HG02642 (cell line): ENCODE data around the gene PRDM16.
"Not testable (repeated sequence)": the region's sequence is repeated elsewhere in the genome, so short reads cannot be mapped to it uniquely, and the experiment has no call there.

ENCODE experiments used
- ATAC-seq: cut with Tn5 transposase; IDR thresholded peaks from one replicate; pipeline ENCODE4 v1.9.1; 2021; ENCODE audit warnings: mild to moderate bottlenecking; ENCODE audit not compliant: unreplicated experiment, poor library complexity

PRDM16 gene

DNA sequence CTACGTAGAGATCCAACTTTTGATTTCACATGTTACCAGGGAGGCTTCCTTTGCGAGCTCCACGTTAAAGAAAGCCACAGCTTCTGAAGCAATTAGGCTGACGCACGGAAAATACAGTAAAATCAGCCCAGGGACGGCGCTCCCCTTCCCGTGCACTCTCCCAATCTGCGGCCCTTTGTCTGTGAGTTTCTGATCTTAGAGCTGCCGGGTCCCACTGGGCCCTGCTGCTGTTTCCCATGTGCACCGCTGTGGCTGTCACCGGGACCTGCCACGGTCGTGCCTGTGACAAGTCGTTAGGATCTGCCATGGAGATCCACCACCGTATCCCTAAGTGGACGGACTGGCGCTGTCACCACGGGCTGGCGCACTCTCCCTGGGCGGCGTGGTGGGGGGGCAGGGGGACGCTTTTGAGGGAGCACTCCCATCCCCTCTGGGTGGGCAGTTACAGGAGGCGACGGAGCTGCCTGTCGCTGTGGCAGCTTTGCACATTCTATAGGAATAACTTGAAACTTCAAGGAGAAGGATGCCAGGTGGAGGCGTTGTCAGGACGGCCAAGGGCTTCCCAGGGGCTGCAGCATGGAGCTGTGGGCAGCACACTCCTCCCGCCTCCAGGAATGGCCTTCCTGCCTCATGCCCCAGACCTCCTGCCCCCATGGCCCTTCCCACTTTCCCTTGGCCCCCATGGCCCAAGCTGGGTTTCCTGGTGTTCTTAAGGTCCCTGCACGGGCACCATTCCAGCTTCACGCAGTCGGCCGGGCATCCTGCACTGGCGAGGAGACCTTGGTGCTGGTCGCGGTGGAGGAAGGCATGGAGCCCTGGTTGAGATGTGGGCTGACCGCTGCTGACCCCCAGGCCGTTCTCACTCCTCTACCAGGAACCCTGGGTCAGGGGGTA is 85.1 kb downstream of the PRDM16 start:
- no peak for ATAC-seq

DNA sequence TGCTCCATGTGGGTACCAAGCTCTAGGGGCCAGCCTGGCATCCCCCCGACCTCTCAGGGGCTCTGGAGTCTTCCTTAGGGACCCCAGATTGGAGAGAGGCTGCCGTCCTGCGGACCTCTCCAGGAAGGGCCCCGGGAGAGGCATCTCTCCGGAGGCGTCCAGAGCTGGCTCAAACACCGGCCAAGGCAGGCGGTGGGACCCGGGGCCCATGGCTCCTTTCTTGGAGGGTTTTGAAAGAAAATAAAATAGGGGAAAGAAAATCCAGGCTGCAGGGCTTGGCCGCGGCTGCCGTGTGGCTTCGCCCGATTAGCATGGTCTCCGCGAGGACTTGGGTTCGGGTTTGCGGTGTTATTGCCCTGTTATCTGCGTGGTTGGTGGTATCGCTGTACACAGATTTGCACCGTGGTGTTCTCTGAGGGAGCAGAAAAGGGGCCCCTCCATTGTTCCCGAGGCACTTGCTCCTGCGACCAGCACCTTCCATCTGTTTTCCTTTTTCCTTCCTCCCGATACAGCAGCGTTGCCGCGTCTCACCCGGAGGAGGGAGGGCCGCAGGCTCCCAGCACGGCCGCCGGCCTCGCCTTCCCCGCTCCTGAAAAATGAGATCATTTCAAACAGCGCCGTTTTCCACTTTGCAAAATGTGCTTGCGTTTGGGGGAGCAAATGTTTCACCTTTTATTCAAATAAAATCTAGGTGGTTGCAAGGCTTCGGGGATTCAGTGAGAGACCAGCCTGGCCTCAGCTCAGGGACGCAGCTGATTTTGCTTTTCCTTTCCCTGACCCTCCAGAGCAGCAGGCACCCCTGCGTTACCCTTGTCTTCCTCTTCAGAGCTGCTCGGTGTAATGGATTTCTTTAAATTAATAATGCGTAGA is 86.3 kb downstream of the PRDM16 start:
- no peak for ATAC-seq

DNA sequence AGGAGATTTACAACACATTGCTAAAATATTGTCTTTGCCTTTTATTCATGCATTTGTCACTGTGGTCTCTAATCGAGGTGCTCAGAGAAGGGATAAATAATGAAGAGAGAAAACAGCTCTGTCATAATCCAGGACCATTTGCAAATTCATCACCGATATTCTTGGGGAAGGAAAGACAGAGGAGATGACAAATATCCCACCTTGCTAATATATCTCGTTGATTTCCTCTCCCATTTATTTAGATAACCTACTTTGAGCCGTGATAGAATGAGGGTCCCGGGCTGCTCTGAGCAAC is 86.9 kb downstream of the PRDM16 start:
- no peak for ATAC-seq

DNA sequence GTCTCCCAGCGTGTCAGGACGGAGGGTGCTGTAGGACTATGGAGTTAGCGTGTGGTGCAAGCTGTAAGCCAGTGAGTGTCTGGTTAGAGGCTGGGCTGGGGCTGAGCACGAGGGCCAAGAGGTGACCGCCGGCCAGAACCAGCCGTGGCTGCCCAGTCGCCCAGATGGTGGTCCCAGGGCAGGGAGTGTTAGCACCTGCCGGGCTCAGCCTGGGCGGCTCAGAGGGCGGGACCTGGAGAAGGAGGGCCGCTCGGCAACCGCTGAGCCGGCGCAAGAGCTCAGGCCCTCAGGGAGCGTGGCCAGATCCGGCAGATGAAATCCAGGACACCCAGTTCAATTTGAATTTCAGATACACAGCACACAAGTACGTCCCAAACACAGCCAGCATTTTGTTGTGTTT is 87.9 kb downstream of the PRDM16 start:
- no peak for ATAC-seq

DNA sequence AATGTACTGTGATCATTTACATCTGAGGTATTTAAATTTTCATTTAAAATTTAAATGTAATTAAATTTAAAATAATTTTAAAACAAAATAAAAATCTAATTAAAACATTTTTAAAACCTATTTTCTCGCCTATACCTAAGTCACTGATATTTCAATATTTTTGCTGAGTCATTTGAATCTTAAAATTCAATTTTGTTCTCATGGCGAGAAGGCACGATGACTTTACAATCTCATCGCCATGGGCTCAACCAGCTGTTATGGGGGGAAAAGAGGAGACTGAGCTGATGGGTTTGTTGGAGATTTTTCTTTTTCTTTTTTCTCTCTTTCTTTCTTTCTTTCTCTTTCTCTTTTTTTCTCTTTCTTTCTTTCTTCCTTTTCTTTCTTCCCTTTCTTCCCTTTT is 89.3 kb downstream of the PRDM16 start:
- ATAC-seq, result no peak

DNA sequence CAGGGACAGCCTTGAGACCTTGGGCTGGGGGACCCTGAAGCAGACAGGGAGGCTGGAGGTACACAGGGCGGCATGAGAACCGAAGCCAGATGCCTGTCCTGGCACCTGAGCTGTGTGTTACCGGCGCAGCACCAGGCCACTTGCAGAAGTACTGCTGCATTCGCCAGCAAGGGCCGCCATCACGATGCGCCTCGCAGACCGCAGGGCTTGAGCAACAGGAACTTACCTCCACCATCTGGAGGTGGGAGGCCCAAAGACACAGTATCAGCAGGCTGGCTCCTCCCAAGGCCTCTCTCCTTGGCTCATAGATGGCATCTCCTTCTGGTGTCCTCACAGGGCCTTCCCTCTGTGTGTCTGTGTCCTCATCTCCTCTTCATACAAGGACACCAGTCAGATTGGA is 90.1 kb downstream of the PRDM16 start:
- ATAC-seq, result no peak

DNA sequence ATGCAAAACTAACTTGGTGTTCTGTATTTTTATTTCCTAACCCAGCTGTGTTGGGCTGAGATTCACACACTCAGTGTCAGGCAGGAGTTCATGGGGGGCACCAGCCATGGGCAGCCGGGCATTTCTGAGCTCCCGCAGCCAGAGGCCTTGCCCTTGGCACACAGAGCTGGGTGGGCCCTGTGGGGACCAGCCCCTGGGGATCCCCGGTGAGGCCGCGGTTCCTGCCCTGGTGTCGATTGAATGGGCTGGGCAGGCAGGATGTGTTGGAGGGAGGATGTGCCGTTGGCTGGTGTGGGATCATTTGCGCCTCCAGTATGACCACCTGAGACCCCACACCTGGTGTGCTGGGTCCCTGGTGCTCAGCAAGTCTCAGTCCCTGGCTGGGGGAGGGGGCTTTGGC is 91.0 kb downstream of the PRDM16 start:
- ATAC-seq, result no peak

DNA sequence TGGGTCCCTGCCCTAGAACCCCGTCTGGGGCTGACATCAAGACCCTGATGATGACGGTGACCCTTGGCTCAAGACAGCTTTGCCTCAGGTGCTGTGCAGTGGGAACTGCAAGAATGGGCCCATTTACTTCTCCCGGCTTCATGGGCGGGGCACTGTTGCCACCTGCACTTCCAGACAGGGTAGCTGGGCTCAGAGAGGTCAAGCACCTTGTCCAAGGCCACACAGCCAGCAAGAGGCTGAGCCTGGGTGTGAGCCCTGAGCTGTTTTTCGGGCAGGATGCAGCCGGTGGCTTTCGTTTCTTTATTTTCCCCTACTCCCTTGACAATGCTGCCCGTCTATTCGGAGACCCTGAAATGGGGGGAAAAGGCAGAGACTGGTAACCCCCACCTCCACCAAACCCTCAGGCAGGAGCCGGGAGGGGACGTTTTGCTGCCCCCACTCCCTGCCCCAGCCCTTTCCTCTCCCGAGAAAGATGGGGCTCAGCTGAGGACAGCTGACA is 91.7 kb downstream of the PRDM16 start:
- no peak for ATAC-seq

DNA sequence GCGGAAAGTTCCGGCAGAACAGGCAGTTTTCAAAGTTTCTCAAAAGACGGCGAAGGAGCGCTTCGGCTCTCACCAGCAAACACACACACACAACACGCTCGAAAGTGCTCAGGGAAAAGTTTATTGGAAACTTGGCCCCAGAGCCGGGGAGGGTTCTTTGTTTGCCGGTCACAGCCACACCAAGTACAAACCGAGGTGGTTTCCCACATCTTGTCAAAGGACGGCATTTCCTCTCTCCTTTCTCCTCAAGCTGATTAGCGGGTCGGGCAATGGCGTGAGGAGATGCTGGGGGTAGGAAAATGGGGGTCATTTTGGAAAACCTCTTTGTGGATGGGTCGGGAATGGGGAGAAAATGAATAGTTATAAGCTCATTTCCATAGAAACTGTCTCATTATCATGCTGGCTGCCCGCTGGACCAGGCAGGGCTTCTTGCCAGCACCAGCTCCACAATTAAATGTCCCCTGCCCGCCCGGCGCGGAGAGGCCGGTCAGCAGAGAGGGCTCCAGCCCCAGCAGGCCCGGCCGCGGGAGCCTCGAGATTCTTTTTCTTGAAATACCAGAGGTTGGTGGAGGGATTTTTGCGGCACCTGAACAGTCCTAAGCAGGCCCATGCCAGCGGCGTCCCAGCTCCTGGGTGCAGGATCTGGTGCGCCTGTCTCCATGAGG is 92.3 kb downstream of the PRDM16 start:
- no peak for ATAC-seq

DNA sequence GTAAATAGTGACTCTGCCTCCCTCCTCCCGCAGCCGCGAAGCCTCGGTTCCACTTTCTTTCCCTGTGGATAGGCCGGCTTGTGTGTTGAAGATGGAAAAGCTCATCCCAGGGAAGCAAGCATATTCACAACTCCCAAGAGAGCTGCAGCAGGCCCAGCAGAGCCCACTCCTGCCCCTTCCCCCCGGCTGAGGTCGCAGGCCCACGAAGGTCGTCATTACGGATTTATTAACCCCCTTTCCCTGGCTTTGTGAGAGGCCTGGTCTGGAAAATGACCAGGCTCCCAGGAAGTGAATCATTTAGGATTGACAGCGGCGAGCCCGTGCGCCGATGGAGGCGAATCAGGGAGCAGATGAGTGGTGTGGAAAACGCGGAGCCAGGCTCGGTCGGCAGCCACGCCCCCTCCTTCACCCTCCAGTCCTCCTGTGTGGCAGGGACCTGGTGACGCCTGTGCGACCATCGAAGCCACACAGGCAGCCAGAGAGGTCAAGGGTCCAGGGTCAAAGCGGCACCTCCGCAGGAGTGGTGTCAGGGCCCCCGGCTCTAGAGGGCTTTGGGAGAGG is 93.4 kb downstream of the PRDM16 start:
- ATAC-seq, result no peak

DNA sequence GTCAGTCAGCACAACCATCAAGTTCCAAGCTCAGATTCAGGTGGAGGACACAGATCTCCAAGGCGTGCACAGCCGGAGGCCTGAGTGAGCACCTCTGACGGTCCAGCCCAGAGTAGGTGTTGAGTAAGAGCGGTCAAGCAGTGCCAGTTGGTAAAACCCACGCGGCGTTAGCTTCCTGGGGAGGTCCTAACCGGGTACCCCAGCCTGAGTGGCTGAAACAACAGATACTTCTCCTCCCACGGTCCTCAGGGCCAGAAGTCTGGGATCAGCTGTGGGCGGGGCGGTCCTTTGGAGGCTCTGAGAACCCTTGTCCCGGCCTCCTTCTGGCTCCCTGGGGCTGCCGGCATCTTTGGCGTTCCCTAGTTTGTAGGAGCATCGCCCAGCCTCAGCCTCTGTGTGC is 94.4 kb downstream of the PRDM16 start:
- no peak for ATAC-seq

DNA sequence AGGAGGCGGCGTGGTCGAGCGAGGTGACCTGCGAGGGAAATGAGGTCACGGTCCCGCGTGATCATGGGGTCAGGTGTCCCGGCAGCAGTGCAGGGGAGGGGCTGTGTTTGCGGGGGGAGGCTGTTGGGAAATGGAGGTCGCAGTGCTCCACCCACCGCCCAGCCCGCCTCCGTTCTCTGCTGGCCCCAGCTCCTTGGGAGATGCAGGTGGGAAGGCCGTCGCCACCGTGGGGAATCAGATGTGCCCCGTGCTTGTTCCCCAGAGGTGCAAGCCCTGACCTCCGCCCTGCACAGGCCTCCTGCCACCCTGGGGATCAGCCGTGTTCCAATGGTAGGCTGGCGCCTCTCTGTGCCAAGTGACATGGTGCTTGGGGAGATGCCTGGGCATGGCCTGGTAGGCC is 95.7 kb downstream of the PRDM16 start:
- ATAC-seq, result no peak

DNA sequence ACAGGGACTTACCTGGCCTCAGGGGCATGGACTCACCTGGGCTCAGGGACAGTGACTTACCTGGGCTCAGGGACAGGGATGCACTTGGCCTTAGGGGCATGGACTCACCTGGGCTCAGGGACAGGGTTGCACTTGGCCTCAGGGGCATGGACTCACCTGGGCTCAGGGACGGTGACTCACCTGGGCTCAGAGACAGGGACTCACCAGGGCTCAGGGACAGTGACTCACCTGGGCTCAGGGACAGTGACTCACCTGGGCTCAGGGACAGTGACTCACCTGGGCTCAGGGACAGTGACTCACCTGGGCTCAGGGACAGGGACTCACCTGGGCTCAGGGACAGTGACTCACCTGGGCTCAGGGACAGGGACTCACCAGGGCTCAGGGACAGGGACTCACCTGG is 96.2 kb downstream of the PRDM16 start:
- ATAC-seq, result not testable (repeated sequence)

DNA sequence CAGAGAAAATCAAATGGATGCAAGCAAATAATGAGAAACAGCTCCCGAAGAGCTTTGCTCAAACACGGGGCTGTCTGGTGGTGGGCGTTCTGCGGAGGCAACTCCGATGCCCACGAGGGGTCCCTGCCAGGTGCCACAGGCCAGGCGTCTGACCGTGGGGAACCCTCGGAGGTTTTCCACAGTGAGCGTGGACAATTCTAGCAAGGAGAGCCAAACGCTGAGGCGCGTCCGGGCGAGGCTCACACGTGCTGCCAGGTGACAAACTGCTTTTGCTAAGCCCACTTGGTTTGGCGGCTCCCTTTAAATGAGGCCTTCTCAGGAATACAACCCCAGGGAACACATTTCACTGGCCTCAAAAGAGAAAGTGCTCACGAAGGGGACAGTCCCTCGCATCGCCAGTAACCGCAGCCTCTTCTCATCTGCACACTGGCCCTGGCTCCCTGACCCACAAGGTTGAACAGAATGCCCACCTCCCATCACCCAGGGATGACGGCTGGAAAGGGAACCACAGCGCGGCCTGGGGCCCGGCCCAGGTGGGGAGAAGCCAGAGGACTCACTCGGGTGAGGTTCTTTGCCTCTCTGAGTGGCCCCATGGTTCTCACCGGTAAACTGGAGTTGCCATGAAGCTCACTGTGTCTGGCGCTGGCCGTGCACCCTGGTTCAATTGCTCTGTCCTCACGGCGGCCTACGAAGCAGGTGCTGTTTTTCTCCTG is 97.4 kb downstream of the PRDM16 start:
- no peak for ATAC-seq

DNA sequence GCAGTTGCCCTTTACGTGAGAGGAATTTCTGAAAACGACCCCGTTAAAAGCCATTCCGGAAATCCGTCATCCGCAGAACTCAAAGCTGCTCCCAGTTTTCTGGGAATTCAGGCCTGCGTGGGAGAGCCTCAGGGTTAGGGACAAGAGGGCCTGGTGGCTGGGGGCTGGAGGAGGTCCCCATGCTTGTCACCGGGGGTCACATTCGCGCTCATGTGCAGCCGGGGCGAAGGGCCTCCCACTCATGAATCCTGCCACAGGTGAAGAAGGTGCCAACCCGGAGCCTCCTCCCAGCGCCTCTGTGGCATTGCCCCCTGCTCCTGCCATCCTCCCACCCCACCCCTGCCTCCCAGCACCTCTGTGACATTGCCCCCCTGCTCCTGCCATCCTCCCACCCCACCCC is 98.3 kb downstream of the PRDM16 start:
- no peak for ATAC-seq

DNA sequence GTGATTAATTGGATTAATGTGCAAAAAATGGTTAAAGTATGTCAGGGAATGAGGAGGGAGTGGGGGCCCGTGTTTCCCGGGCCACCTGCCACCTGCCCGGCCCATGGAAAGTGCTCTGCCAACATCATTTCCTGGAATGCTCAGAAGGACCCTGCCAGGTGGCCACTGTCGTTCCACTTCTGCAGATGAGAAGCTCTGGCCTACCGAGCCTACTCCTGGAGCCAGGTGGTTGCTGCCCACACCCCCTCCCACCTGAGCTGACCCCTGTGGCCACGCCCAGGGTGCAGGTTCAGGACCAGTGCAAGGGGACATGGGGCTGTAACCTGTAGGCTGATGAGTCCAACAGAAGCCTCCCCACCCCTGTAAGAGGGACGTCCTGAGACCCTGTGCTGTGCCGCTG is 99.7 kb downstream of the PRDM16 start:
- ATAC-seq, result no peak

DNA sequence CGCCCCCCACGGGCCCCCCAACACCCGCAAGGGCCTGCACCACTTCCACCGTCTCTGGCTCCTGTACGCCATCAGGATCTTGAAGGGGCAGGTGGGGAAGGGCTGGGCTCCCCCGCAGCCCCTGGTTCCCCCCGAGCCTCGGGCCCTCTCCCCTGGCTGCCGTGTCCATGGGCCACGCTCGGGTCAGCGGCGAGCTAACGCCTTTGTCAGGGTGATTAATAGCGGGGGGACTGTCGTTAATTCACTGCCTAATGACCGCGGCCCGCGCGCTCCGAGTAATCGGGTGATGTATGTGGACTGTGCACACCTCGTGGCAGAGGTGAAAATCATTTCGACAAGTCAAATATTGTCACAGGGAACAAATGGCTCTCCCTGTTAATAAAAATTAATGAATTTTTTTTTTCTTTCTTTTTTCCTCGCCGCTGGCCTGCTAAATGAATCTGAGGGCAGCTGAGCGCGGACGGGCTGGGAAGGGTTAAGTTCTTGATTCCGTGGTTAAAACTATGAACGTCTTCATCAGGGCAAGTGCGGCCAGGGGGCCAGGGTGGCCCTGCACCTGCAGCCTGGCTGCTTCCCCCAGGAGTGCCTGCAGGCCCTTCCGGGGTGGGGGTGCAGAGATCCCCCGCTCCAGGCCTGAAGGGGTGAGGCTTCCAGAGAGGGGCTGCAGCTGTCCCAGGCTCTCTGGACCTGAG is 100.8 kb downstream of the PRDM16 start:
- no peak for ATAC-seq

DNA sequence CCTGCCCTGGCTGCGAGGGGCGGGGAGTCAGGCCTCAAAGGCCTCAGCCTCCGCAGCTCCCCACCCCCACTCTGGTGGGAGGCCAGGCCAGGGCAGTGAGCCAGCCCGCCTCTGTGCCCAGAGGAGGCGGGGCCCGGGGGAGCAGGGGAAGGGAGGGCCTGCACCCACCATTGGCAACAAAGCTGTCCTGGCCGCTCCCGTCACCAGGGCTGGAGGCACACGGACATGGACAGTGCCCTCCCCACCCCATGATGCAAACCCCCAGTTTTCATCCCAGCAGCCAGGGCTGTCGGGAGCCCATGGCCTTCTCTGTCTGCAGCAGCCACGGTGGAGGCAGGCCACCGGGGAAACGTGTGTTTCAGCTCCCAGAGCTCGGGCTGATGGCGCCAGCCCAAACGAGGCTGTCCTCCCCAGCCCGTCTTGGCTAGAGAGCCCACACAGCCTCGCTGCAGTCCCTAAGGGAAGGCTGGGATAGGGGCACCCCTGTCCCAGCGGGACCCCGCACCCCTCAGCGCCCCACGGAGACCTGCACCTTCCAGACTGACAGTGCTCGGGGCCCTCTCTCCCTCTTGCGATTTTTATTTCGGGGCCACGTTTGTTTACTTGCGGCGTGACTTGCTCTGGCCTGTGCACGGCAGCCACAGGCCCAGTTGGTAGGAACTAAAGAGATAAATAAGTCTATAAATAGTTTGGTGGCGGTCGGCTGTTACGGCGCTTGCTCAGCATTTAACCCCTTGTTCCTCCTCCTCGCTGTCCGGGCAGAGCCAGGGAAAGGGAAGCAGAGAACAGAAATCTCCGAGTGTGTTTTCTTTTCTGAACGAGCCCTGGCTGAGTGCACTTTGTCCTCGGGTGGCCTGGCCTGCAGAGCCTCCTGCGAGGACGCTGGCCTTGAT is 101.8 kb downstream of the PRDM16 start:
- ATAC-seq, result no peak
